K562 (cell line): Measurements from ENCODE around the gene CBX8. TPM values are rescaled to one million over a fixed set of nuclear protein-coding genes. Genes with fewer than 3 reads are reported as not detected.

ENCODE experiments used
- E2F6 ChIP-seq, 2 experiments: IDR thresholded peaks; 2 replicates each; pipeline ENCODE4 v1.6.1; 2011; ENCODE audit warnings: borderline replicate concordance in 1 of 2, control low read depth in 1 of 2, low read depth in 1 of 2, low read length in 1 of 2, mild to moderate bottlenecking in 1 of 2, mixed read lengths in 1 of 2, moderate library complexity in 1 of 2; ENCODE audit not compliant: insufficient read depth in 1 of 2, insufficient read length in 1 of 2, poor library complexity in 1 of 2, severe bottlenecking in 1 of 2; ENCODE audit errors: extremely low read depth in 1 of 2
- HNRNPL ChIP-seq: fragments of 200-400 bp; formaldehyde crosslinking; IDR thresholded peaks from 2 replicates; pipeline ENCODE4 v1.6.1; 2017; ENCODE audit warnings: low read depth, mild to moderate bottlenecking, low read length
- MBD1 ChIP-seq: fragments of 250-450 bp; sonication (Bioruptor Pico); IDR thresholded peaks from 2 replicates; pipeline ENCODE4 v1.8.0; 2022; ENCODE audit warnings: inconsistent platforms
- PRPF4 ChIP-seq: fragments of 200-400 bp; formaldehyde crosslinking; IDR thresholded peaks from one replicate; pipeline ENCODE4 v1.6.1; 2017; ENCODE audit warnings: low read length, low read depth, mild to moderate bottlenecking; ENCODE audit not compliant: insufficient read depth, poor library complexity, severe bottlenecking
- SRSF7 ChIP-seq: fragments of 200-400 bp; formaldehyde crosslinking; optimal IDR thresholded peaks from 2 replicates; pipeline ENCODE3; 2017; ENCODE audit warnings: mild to moderate bottlenecking, low read depth, low read length
- ZBTB40 ChIP-seq, 2 experiments: fragments of 450-650 bp in 1 of 2; sonication (generic) in 1 of 2; formaldehyde crosslinking in 1 of 2; IDR thresholded peaks; 2 replicates each; pipeline versions ENCODE4 v1.7.1 to v1.9.0; 2016 to 2022; ENCODE audit warnings: inconsistent platforms in 1 of 2, mild to moderate bottlenecking in 1 of 2, missing genetic modification reagents in 1 of 2
- polyA plus RNA-seq, 8 experiments: library from polyadenylated mRNA; depleted of rRNA in 4 of 8; stranded (reverse) in 5 of 8; unstranded in 3 of 8; fragments of >200 nt; fragmentation: Nextera tagmentation in 2 of 8; fragmentation: Illumina TruSeq in 1 of 8; extraction: Ambion mirVana in 2 of 8; extraction: Trizol in 1 of 8; gene quantifications; 2 replicates each; pipeline versions ENCODE4 v1.2.1 to v1.2.3, GENCODE V29; 2011 to 2014; ENCODE audit warnings: inconsistent platforms in 1 of 8, missing spikeins in 1 of 8
- total RNA-seq, 7 experiments: library from RNA; depleted of rRNA in 6 of 7; stranded (reverse); fragments of >200 nt in 6 of 7; fragmentation: Illumina TruSeq in 2 of 7; extraction: Trizol in 2 of 7; gene quantifications; 2 replicates each; pipeline versions ENCODE4 v1.2.1 to v1.2.3, GENCODE V29; 2011 to 2021; ENCODE audit warnings: low replicate concordance in 1 of 7
- TF ChIP-seq, protein P1 (sequence below), 3 experiments: fragments of 200-800 bp in 1 of 3; sonication (Bioruptor generic) in 1 of 3; sonication (generic) in 1 of 3; formaldehyde crosslinking in 1 of 3; IDR thresholded peaks; 2 replicates each; pipeline versions ENCODE4 v1.6.1 to v1.8.0; 2016 to 2022; ENCODE audit warnings: mild to moderate bottlenecking in 2 of 3, missing compliant biosample characterization in 2 of 3, missing genetic modification characterization in 2 of 3, missing genetic modification reagents in 1 of 3

Gene CBX8
- total and polyA plus RNA-seq, 9 of the 15 experiments (the other 6 are each of a cell fraction or from before 2014, with no cell fraction given), result 0.08 to 11.9 (median 2.6) TPM

GRCh38 chr17:79797492-79798298 lies 818 bp upstream of the CBX8 start (continued):
- TF ChIP-seq, protein P1, sequence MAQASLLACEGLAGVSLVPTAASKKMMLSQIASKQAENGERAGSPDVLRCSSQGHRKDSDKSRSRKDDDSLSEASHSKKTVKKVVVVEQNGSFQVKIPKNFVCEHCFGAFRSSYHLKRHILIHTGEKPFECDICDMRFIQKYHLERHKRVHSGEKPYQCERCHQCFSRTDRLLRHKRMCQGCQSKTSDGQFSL (CRISPR knock-in tag; IDR thresholded peaks at IDR 0.05), result peak; percentile 75; the same call in 1 of the 2 replicates
- TF ChIP-seq, protein P1 (tag; IDR thresholded peaks at IDR 0.05), result peak in 1 of 2 experiments; percentile 67; a peak in 2 of 4 replicates
- no peak for TF ChIP-seq ZBTB40 (IDR thresholded peaks at IDR 0.05)
- TF ChIP-seq ZBTB40 (CRISPR knock-in tag; IDR thresholded peaks at IDR 0.05), result no peak
- peak; percentile 68; the same call in 1 of the 2 replicates for TF ChIP-seq MBD1
- peak; percentile 61; the same call in 1 of the 2 replicates for TF ChIP-seq HNRNPL
- peak; percentile 62 for TF ChIP-seq PRPF4
- TF ChIP-seq E2F6 (IDR thresholded peaks at IDR 0.05; ENCODE audit: borderline replicate concordance in 1 of 2, extremely low read depth in 1 of 2, insufficient read depth in 1 of 2, insufficient read length in 1 of 2, low read depth in 1 of 2, low read length in 1 of 2, poor library complexity in 1 of 2, severe bottlenecking in 1 of 2), result peak; percentile 7 to 48
- no peak for TF ChIP-seq SRSF7
